Retinal pigment epithelial cell (primary cell): ENCODE results near the gene AKR1A1.

ENCODE experiments used
- DNase-seq: peaks from one replicate; pipeline ENCODE4 v3.0.0-alpha.2; 2010; ENCODE audit warnings: low read depth
- H3K4me3 ChIP-seq: 2 replicates; pipeline ENCODE4 v1.5.1; 2011; ENCODE audit warnings: mild to moderate bottlenecking, low read length, control low read depth, moderate library complexity
- TF ChIP-seq, protein P1 (sequence below): conservative IDR thresholded peaks from 2 replicates; pipeline ENCODE4 v1.5.1; 2011; ENCODE audit warnings: low read depth, low read length, control low read depth, inconsistent platforms

The AKR1A1 gene

DNA sequence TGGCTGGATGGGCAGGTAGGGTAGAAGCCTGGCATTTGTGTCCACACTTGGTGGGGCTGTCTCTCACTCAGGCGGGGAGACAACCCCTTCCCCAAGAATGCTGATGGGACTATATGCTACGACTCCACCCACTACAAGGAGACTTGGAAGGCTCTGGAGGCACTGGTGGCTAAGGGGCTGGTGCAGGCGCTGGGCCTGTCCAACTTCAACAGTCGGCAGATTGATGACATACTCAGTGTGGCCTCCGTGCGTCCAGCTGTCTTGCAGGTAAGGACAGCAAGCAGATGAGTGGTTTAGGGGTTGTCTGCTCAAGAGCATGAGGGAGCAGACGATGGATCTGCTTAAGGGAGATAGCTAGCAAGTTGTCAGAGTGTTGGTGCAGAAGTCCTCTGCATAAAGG lies 17.3 kb downstream of the AKR1A1 start:
- TF ChIP-seq, protein P1, sequence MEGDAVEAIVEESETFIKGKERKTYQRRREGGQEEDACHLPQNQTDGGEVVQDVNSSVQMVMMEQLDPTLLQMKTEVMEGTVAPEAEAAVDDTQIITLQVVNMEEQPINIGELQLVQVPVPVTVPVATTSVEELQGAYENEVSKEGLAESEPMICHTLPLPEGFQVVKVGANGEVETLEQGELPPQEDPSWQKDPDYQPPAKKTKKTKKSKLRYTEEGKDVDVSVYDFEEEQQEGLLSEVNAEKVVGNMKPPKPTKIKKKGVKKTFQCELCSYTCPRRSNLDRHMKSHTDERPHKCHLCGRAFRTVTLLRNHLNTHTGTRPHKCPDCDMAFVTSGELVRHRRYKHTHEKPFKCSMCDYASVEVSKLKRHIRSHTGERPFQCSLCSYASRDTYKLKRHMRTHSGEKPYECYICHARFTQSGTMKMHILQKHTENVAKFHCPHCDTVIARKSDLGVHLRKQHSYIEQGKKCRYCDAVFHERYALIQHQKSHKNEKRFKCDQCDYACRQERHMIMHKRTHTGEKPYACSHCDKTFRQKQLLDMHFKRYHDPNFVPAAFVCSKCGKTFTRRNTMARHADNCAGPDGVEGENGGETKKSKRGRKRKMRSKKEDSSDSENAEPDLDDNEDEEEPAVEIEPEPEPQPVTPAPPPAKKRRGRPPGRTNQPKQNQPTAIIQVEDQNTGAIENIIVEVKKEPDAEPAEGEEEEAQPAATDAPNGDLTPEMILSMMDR = no peak
- DNase-seq = no peak
- H3K4me3 ChIP-seq = no peak overlapping the region

DNA sequence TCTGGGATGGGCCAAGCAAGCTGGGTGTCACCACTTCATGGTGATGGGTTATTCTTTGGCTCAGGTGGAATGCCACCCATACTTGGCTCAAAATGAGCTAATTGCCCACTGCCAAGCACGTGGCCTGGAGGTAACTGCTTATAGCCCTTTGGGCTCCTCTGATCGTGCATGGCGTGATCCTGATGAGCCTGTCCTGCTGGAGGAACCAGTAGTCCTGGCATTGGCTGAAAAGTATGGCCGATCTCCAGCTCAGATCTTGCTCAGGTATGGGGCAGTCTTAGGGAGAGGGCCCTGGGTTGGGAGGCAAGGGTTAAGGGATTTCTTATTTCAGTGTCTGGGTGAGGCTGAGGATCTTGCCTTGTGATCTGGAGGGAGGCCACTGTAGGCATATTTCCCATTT lies 17.8 kb downstream of the AKR1A1 start:
- no peak overlapping the region for H3K4me3 ChIP-seq
- TF ChIP-seq, protein P1 = no peak
- DNase-seq = no peak

DNA sequence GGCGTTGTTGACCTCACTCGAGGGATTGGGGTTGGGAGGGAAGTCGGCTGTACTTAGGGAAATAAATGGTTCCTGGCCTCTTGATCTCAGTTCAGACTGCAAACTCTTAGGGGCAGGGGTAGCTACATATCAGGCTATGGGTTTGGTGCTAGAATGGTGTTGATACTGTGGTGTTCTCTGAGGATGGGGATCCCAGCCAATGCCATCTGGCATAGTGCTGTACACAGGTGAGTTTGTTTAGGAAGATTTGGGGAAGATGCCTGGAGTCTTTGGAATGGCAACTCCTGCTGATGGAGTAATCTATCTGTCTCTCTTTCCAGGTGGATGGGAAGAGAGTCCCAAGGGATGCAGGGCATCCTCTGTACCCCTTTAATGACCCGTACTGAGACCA lies 18.9 kb downstream of the AKR1A1 start:
- no peak overlapping the region for H3K4me3 ChIP-seq
- TF ChIP-seq, protein P1 = no peak
- DNase-seq = no peak

DNA sequence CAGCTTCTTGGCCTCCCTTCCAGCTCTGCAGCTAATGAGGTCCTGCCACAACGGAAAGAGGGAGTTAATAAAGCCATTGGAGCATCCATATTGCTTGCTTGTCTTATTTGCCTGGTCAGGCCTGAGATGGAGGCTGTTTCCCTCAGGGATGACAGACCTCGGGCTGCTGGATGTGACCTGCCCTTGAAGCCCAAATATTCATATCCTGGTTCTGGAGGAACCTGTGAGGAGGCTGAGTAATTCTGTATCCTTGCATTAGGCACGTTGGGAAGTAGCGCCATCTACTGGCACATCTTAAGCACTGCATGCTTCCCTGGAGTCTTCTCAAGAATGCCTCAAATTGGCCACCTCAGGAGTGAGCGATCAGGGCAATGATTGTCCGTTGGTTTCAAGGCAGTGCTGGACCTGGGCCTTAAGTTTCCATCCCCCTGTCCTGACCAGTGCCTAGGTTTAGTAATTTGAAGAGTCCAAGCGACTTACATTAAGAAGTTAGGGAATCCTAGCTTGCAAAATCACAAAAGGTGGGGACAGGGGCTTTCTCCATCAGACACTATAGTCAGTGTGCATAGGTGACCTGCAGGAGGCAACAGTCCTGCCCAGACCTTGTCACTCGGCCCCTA lies 19.4 kb downstream of the AKR1A1 start:
- H3K4me3 ChIP-seq = no peak overlapping the region
- no peak for DNase-seq
- TF ChIP-seq, protein P1 = peak; percentile 99

DNA sequence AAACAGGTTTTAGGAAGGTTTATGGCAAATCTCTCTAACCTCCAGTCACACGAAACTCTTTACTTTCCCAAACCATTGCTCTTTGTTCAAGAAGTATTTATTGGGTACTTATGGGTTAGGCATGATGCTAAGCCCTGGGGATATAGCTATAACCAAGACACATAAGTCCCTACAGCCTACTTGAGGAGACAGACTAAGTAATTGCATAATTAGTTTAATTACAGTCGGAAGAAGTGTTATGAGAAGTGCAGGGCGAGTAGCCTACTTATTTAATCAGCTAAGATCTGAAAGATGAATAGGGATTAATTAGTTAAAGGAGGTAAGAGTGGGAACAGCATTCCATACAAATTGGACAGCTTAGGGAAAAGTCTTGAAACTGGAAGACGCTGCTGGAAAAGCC lies 20.0 kb downstream of the AKR1A1 start:
- TF ChIP-seq, protein P1 = no peak
- no peak for DNase-seq
- H3K4me3 ChIP-seq = no peak overlapping the region

DNA sequence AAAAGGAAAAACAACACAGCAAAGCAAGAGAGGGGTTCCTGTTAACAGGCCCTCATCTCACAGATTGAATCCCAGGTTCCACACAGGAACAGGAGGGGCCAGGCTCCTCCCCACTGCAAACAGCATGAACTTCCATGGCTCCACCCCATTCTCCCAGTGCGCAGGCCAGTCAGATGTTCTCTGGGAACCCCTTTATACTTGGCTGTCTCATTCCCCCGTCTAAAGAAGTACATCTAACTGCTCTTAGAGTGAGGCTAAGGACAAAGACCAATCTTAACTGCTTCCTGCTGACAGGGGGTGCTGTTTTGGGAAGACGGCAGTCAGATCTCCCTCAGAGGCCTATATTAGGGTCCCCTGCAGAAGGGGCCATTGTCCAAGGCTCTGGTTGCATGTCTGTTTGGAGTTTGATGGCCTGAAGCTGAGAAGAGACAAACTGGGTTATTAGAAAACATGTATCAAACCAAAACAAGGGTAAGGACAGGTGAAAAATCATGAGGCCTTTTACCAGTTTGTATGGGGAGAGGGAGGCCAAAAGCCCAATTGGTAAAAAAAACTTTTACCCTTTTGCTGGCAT lies 22.7 kb downstream of the AKR1A1 start:
- no peak for DNase-seq
- no peak overlapping the region for H3K4me3 ChIP-seq
- TF ChIP-seq, protein P1 = peak; percentile 20

DNA sequence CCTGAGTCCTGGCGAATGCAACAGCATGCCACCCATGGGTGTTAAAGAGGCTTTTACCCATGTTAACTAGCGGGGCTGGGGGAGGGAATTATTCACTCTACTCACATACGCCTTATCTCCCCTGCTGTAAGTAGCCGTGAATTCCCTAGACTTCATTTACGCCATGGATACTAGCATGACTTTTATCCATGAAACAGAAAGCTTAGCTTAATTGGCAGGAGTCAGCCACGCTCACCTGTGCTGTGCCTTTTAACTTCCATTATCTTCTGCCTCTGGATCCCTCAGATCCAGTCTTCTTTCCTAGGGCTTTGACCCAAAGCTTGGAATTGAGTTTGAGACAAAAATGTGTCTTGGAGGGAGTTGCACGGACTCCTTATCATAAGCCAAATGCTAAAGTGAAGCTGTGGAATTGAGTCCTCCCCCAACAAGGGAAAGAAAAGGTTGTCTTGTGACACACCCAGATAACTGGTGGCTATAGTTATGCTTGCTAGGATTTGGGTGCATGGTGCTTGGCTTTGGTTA lies 23.5 kb downstream of the AKR1A1 start:
- TF ChIP-seq, protein P1 = no peak
- no peak overlapping the region for H3K4me3 ChIP-seq
- DNase-seq = no peak
